Type B pancreatic cell (in vitro differentiated cells): ENCODE results near the gene NDNF. TPM values are rescaled to one million over a fixed set of nuclear protein-coding genes. Genes with fewer than 3 reads are reported as not detected.

Source experiments
- DNase-seq: peaks from one replicate; pipeline ENCODE4 v3.0.0; 2021; ENCODE audit warnings: mixed read lengths; ENCODE audit not compliant: unreplicated experiment; ENCODE audit errors: extremely low spot score
- H3K27ac Mint-ChIP-seq: 2 replicates; pipeline ENCODE4 v1.8.0; 2021; ENCODE audit warnings: mild to moderate bottlenecking, mixed read lengths
- H3K27me3 Mint-ChIP-seq: 2 replicates; pipeline ENCODE4 v1.8.0; 2021; ENCODE audit warnings: mixed read lengths
- H3K36me3 Mint-ChIP-seq: 2 replicates; pipeline ENCODE4 v1.8.0; 2021; ENCODE audit warnings: mixed read lengths
- H3K4me1 Mint-ChIP-seq: one replicate; pipeline ENCODE4 v1.8.0; 2021; ENCODE audit warnings: mixed read lengths; ENCODE audit not compliant: unreplicated experiment
- H3K4me3 Mint-ChIP-seq: 2 replicates; pipeline ENCODE4 v1.8.0; 2021; ENCODE audit warnings: mild to moderate bottlenecking, mixed read lengths
- H3K9me3 Mint-ChIP-seq: 2 replicates; pipeline ENCODE4 v1.8.0; 2021; ENCODE audit warnings: mixed read lengths
- CTCF ChIP-seq: fragments of 200-600 bp; sonication (generic); conservative IDR thresholded peaks from 2 replicates; pipeline ENCODE4 v1.5.0; 2021; ENCODE audit warnings: antibody characterized with exemption, mild to moderate bottlenecking
- total RNA-seq: library from RNA; stranded (reverse); gene quantifications from 2 replicates; pipeline ENCODE4 v1.2.1, GENCODE V29; 2021; ENCODE audit warnings: low replicate concordance

NDNF gene
- total RNA-seq, 1 donor from 2014 or later = 14.6 TPM

GRCh38 chr4:121096191-121096590 lies 23.9 kb upstream of the NDNF start:
- H3K9me3 Mint-ChIP-seq = no peaks in the 10 kb centered on the region
- H3K36me3 Mint-ChIP-seq = no peaks in the 10 kb centered on the region
- H3K27me3 Mint-ChIP-seq = no peaks in the 10 kb centered on the region
- H3K27ac Mint-ChIP-seq = no peak overlapping the region
- DNase-seq = no peak
- no peak overlapping the region for H3K4me3 Mint-ChIP-seq
- no peaks in the 10 kb centered on the region for H3K4me1 Mint-ChIP-seq
- TF ChIP-seq CTCF = no peak

DNA sequence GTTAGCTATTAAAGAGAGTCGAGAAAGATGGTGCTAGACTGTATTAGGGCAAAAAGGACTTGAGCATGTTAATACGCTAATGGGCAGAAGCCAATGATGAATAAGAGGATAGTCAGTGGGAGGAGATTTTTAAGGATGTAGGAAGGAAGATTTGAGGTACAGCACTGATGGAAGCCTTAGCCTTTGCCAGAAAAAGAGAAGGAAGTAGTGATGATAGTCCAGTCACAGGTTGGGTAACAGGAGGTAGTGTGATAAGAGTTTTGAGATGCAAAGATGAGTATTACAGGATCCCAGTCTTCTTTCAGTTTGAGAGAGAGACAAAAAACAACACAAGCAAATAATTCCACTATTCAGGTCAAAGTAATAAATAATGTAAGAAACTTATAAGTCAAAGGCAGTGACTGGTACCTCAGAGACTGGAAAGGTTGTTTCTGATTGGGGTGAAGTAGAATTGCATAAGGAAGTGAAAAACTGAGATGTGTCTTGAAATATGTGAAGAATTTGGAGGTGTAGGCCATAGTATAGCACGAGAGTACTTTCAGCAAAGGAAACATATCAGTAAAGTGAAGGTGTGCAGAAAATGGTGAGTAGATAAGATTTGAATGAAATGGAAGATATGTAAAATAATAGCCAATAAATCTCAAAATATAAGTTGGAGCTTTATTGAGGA lies 22.1 kb upstream of the NDNF start:
- no peaks in the 10 kb centered on the region for H3K36me3 Mint-ChIP-seq
- H3K27me3 Mint-ChIP-seq = no peaks in the 10 kb centered on the region
- H3K4me3 Mint-ChIP-seq = no peak overlapping the region
- TF ChIP-seq CTCF = no peak
- no peaks in the 10 kb centered on the region for H3K4me1 Mint-ChIP-seq
- no peak for DNase-seq
- H3K27ac Mint-ChIP-seq = no peak overlapping the region
- H3K9me3 Mint-ChIP-seq = no peaks in the 10 kb centered on the region

- Mint-ChIP-seq H3K9me3 (no peaks in the 10 kb centered on the region), H3K27ac (no peak overlapping the region), H3K4me1 (no peaks in the 10 kb centered on the region), H3K27me3 (no peaks in the 10 kb centered on the region), H3K36me3 (no peaks in the 10 kb centered on the region), H3K4me3 (no peak overlapping the region)
- TF ChIP-seq CTCF = no peak
- no peak for DNase-seq
Measured at GRCh38 chr4:121093261-121093660, 20.9 kb upstream of the NDNF start.

DNA sequence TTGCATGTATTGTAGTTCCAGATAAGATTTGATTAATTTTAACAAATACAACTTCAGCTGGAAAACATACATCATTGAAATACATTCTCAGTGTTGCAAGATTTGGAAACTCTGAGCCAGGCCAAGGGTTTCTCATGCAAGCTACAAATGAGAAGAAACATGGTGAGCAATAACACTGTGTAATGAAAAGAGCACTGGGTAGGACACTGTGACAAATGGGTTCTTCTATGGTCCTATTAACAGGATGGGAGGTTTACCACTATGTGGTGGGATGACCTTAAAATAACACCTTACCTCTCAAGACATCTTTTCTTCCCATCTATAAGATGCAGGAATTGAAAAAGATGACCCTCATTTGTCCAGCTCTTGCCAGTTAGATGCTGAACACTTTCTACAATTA lies 19.6 kb upstream of the NDNF start:
- Mint-ChIP-seq H3K27ac (no peak overlapping the region), H3K27me3 (no peaks in the 10 kb centered on the region), H3K9me3 (no peaks in the 10 kb centered on the region), H3K4me3 (no peak overlapping the region), H3K4me1 (no peaks in the 10 kb centered on the region), H3K36me3 (no peaks in the 10 kb centered on the region)
- no peak for DNase-seq
- TF ChIP-seq CTCF = no peak

- H3K36me3 Mint-ChIP-seq = no peaks in the 10 kb centered on the region
- H3K4me3 Mint-ChIP-seq = no peak overlapping the region
- no peak overlapping the region for H3K27ac Mint-ChIP-seq
- TF ChIP-seq CTCF = no peak
- H3K9me3 Mint-ChIP-seq = no peaks in the 10 kb centered on the region
- no peak for DNase-seq
- H3K27me3 Mint-ChIP-seq = peaks cover 3% of the 10 kb centered on the region
- H3K4me1 Mint-ChIP-seq = no peaks in the 10 kb centered on the region
Measured at GRCh38 chr4:121088867-121089266, 16.5 kb upstream of the NDNF start.

DNA sequence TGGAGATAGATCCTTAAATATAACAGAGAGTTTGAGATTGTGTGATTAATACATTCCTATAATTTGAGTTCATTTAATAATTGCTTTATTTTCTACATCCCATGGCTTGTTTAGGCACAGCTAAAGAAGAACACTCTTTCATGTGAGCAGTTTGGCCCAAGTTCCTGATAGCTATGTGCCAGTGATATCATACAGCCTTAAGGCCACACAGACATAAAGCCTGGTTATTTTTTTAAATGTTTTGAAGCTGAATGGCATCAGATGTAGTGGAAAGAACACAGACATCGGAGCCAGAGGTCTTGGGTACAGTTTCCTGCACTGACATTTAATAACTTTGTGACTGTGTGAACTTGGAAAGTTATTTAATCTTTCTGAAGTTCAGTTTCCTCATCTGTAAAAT lies 7.0 kb upstream of the NDNF start:
- Mint-ChIP-seq H3K9me3 (peaks cover 4% of the 10 kb centered on the region), H3K27me3 (peaks cover 22% of the 10 kb centered on the region), H3K4me3 (no peak overlapping the region), H3K27ac (no peak overlapping the region), H3K36me3 (no peaks in the 10 kb centered on the region), H3K4me1 (no peaks in the 10 kb centered on the region)
- DNase-seq = no peak
- no peak for TF ChIP-seq CTCF
